HG02588 (cell line): Measurements from ENCODE around the gene ACSBG1.

Experiments used
- ATAC-seq: cut with Tn5 transposase; IDR thresholded peaks from one replicate; pipeline ENCODE4 v1.9.1; 2021; ENCODE audit warnings: mild to moderate bottlenecking, moderate library complexity; ENCODE audit not compliant: unreplicated experiment

ACSBG1 gene

GRCh38 chr15:78223396-78224022 lies 10.9 kb downstream of the ACSBG1 start:
- no peak for ATAC-seq

- no peak for ATAC-seq
Measured at GRCh38 chr15:78222745-78223395, 11.5 kb downstream of the ACSBG1 start.

- no peak for ATAC-seq
Measured at GRCh38 chr15:78220713-78221112, 13.7 kb downstream of the ACSBG1 start.

- ATAC-seq, result no peak
Measured at GRCh38 chr15:78216276-78217104, 17.9 kb downstream of the ACSBG1 start.

- no peak for ATAC-seq
Measured at GRCh38 chr15:78213956-78214355, 20.4 kb downstream of the ACSBG1 start.

GRCh38 chr15:78213425-78213750 lies 21.0 kb downstream of the ACSBG1 start:
- ATAC-seq, result no peak

- no peak for ATAC-seq
Measured at GRCh38 chr15:78212546-78213424, 21.6 kb downstream of the ACSBG1 start.

- no peak for ATAC-seq
Measured at GRCh38 chr15:78212008-78212407, 22.4 kb downstream of the ACSBG1 start.

- no peak for ATAC-seq
Measured at GRCh38 chr15:78211189-78211921, 23.0 kb downstream of the ACSBG1 start.

GRCh38 chr15:78210349-78210717 lies 24.0 kb downstream of the ACSBG1 start:
- no peak for ATAC-seq

GRCh38 chr15:78209646-78210348 lies 24.6 kb downstream of the ACSBG1 start:
- ATAC-seq, result no peak

GRCh38 chr15:78208887-78209645 lies 25.3 kb downstream of the ACSBG1 start:
- ATAC-seq, result no peak

GRCh38 chr15:78208341-78208844 lies 26.0 kb downstream of the ACSBG1 start:
- no peak for ATAC-seq

GRCh38 chr15:78207641-78208340 lies 26.6 kb downstream of the ACSBG1 start:
- no peak for ATAC-seq

GRCh38 chr15:78207110-78207458 lies 27.3 kb downstream of the ACSBG1 start:
- no peak for ATAC-seq

- ATAC-seq, result no peak
Measured at GRCh38 chr15:78206326-78207109, 27.8 kb downstream of the ACSBG1 start.

- no peak for ATAC-seq
Measured at GRCh38 chr15:78205856-78206255, 28.5 kb downstream of the ACSBG1 start.

GRCh38 chr15:78205337-78205736 lies 29.0 kb downstream of the ACSBG1 start:
- ATAC-seq, result no peak
